D721Med (cell line): ENCODE measurements around the gene KRTAP2-4.

Experiments
- DNase-seq: peaks from one replicate; pipeline ENCODE4 v3.0.0; 2011; ENCODE audit warnings: low spot score; ENCODE audit not compliant: insufficient read length
- FAIRE-seq: peaks from 2 replicates; lab custom pipeline; 2011; peaks lifted over from hg19 to GRCh38; lab: Jason Lieb, UNC
- TF ChIP-seq, protein P1 (sequence below): IDR thresholded peaks from 2 replicates; pipeline ENCODE4 v1.5.1; 2012; ENCODE audit warnings: mild to moderate bottlenecking, control low read depth; ENCODE audit not compliant: insufficient read depth; ENCODE audit errors: missing control alignments

KRTAP2-4 gene

DNA sequence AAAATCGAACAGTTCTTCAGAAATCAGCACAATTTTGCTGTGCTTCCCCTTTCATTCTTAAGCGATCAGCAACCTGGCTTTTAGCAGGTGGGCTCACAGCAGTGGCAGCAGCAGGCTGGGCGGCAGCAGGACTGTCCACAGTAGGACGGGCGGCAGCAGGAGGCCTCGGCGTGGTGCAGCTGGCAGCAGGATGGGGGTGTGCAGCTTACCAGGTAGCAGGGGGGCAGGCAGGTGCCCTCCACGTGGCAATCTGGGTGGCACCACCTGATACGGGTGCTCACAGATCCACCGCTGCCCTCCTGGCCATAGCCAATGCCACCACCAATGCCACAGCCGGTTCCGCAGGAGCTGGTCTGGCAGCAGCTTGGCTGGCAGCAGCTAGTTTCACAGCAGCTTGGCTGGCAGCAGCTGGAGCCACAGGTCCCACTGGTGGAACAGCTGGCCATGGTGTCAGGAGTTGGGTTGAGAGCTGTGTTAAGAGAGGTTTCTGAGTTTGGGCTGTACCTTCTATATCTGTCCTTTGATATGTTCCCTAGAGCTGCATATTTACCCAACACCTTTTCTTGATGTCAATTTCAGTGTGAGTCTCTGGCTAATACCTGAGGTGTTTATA, 35.9 kb downstream of the KRTAP2-4 start, which contains the start of gene KRTAP1-4:
TSS of gene KRTAP1-4 (minus strand) at position 563 of the 613 bp plus-strand sequence. CDS start at position 446, 117 bp downstream.
- DNase-seq = no peak
- FAIRE-seq = no peak
- TF ChIP-seq, protein P1, sequence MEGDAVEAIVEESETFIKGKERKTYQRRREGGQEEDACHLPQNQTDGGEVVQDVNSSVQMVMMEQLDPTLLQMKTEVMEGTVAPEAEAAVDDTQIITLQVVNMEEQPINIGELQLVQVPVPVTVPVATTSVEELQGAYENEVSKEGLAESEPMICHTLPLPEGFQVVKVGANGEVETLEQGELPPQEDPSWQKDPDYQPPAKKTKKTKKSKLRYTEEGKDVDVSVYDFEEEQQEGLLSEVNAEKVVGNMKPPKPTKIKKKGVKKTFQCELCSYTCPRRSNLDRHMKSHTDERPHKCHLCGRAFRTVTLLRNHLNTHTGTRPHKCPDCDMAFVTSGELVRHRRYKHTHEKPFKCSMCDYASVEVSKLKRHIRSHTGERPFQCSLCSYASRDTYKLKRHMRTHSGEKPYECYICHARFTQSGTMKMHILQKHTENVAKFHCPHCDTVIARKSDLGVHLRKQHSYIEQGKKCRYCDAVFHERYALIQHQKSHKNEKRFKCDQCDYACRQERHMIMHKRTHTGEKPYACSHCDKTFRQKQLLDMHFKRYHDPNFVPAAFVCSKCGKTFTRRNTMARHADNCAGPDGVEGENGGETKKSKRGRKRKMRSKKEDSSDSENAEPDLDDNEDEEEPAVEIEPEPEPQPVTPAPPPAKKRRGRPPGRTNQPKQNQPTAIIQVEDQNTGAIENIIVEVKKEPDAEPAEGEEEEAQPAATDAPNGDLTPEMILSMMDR = no peak

DNA sequence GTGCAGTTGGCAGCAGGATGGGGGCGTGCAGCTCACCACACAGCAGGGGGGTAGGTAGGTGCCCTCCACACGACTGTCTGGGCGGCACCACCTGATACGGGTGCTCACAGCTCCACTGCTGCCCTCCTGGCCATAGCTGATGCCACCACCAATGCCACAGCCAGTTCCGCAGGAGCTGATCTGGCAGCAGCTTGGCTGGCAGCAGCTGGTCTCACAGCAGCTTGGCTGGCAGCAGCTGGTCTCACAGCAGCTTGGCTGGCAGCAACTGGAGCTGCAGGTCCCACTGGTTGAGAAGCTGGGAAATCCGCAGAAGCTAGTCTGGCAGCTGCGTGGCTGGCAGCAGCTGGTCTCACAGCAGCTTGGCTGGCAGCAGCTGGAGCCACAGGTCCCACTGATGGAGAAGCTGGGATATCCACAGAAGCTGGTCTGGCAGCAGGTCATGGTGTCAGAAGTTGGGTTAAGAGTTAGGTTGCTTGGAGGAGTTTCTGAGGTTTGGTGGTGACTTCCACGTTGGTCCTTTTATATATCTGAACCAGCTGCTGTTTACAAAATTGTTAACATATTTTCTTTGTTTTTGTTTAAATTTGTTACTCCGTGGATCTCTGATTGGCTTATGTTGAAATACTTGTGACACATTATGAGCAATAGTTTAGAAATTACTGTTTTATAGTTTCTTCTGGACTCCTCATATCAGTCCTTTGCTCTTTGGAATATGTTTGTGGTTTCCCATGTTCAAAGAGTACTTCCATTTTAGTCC, 38.8 kb downstream of the KRTAP2-4 start, which contains the start of gene KRTAP1-5:
TSS of gene KRTAP1-5 (minus strand) at position 494 of the 757 bp plus-strand sequence. CDS start at position 441, 53 bp downstream.
- DNase-seq (no peak), FAIRE-seq (no peak)
- TF ChIP-seq, protein P1 = no peak

DNA sequence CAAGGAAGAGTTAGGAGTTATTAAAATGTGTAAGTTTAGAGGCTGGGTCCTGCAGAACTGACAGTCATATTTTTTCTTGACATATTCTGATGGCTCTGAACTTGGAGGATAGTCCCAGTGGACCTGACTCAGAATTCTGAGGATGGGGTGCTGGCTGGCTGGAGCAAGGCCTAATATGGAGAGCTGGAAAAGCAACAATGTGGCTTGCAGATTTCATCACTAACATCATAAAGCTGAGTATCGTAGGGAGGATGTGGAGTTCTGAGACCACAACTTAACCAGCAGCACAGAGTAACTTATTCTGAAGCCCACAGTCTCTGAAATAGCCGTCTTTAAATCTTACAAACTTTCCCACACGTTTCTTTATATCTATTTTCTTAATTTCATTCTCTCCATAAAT, 41.0 kb downstream of the KRTAP2-4 start:
- FAIRE-seq = no peak
- TF ChIP-seq, protein P1 = no peak
- no peak for DNase-seq

DNA sequence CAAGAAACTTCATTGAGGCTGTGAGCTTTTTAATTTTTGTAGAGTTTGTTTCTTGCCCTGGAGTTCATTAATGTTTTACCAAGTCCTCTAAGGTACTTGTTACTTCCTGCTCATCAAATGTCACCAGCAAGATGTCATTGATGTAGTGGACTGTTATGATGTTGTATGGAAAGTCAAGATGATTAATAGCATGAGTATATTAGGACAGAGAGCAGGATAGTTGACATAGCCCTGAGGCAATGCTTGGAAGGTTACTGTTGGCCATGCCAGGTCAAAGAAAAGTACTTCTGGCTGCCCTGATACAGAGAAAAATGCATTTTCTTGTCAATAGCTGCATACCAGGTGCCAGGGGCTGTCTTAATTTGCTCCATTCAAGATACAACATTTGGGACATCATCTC, 45.3 kb downstream of the KRTAP2-4 start:
- DNase-seq (no peak), FAIRE-seq (no peak)
- TF ChIP-seq, protein P1 = no peak

DNA sequence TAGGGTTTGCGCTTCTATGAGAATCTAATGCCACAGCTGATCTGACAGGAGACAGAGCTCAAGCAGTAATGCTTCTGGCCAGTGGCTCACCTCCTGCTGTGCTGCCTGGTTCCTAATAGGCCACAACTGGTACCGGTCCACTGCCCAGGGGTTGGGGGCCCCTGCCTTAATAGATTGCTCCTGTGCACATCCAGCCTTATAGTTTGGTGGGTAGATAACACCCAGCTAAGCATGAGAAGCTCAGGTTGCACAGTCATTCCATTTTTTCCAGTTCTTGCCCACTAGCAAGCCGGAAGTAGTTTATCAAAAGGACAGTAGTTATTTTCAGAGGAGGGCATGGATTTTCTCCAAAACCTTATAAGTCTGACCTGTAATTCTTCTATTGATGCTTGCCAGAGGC, 46.3 kb downstream of the KRTAP2-4 start:
- FAIRE-seq = no peak
- DNase-seq = no peak
- TF ChIP-seq, protein P1 = no peak

DNA sequence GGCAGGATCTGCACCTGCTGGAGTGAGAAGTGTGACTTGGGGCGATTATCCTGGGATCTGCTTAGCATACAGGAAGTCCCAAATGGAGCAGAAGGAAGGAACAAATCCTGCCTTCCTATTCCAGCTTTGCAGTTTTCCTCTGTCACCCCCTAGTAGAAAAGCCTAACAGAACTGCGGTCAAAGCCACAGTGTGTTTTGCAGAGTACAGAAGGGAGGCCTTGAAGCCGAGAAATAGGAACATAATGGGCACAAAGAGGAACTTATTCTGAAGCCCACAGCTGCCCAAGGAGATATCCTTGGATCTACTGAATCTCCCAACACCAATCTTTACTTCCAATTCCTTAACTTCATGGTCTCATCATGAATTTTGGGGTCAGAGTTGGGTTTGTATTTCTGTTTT, 47.1 kb downstream of the KRTAP2-4 start:
- TF ChIP-seq, protein P1 = no peak
- FAIRE-seq (no peak), DNase-seq (no peak)
